ENCODE measurements around the gene RAB25.
"Not testable (repeated sequence)": the region's sequence is repeated elsewhere in the genome, so short reads cannot be mapped to it uniquely, and the experiment has no call there.

RAB25 gene

DNA sequence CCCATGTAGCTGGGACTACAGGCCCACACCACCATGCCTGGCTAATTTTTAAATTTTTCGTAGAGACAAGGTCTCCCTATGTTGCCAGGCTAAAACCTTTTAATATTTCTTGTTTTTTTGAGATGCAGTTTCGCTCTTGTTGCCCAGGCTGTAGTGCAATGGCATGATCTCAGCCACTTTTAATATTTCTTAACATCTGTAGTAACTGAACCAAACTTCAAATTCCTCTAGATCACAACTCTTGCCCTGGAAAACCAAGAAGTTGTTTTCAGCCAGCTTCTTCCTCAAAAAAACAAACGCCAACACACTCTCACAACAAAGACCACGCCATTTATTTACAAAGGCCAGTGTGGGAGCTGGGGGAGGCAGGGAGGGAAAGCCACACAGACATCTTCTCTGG, 26.0 kb upstream of the RAB25 start:
- not testable (repeated sequence) for H3K4me1 ChIP-seq (ENCODE audit: insufficient read depth, low read length); H3K4me3 ChIP-seq (ENCODE audit: low read depth in 1 of 2, low read length in 2 of 2); H3K36me3 ChIP-seq (ENCODE audit: insufficient read depth, low read length); H3K27me3 ChIP-seq (ENCODE audit: control insufficient read depth in 1 of 2, insufficient read depth in 2 of 2, low read length in 2 of 2); H3K9ac ChIP-seq (ENCODE audit: low read length); H3K9me3 ChIP-seq (ENCODE audit: low read length); H3K27ac ChIP-seq (ENCODE audit: low read depth, low read length)

DNA sequence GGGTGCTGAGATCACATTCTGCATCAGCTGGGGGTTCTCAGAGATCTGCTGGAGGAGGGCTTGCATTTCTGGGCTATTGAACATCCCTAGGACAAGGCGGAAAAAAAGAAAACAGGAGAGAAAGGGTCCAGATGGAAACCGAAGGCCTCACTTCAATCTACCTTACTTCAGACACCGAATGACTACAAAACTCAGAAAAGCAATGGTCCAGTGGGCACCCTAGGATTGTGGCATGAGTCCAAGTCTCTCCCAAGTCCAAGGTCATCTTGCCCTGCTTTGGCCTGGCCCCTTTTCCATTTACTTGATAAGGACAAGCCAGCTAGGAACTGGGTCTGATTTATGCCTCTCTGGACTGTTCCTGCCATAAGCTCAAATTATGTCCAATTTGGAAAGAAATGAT, 18.1 kb upstream of the RAB25 start:
- Histone ChIP-seq H3K27ac (ENCODE audit: low read depth, low read length) (no peak overlapping the region), H3K36me3 (ENCODE audit: insufficient read depth, low read length) (peaks cover 49% of the 10 kb centered on the region), H3K4me1 (ENCODE audit: insufficient read depth, low read length) (no peaks in the 10 kb centered on the region), H3K4me3 (ENCODE audit: low read depth in 1 of 2, low read length in 2 of 2) (no peak overlapping the region), H3K9ac (ENCODE audit: low read length) (no peak overlapping the region), H3K27me3 (ENCODE audit: control insufficient read depth in 1 of 2, insufficient read depth in 2 of 2, low read length in 2 of 2) (no peaks in the 10 kb centered on the region), H3K9me3 (ENCODE audit: low read length) (no peaks in the 10 kb centered on the region)

DNA sequence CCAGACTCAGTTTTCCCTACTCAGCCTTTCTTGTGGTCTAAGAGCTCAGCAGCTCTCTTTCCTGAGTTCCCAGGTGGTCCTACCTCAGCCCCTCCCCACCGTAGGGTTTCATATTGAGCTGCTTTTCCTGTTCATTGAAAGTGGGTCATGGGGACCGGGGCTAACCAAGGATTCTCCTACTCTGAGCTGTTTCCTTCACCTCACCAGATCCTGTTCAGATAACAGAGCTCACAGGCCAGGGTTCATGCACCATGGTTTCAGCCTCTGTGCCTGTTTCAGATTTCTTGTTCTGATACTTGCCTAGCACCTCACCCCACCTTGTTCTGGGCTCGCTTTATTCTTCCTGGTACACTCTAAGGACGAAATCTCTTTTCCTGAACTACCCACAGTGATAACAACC, 15.9 kb upstream of the RAB25 start:
- H3K9ac ChIP-seq (ENCODE audit: low read length) = no peak overlapping the region
- H3K9me3 ChIP-seq (ENCODE audit: low read length) = no peaks in the 10 kb centered on the region
- H3K36me3 ChIP-seq (ENCODE audit: insufficient read depth, low read length) = peaks cover 65% of the 10 kb centered on the region
- H3K27me3 ChIP-seq (ENCODE audit: control insufficient read depth in 1 of 2, insufficient read depth in 2 of 2, low read length in 2 of 2) = no peaks in the 10 kb centered on the region
- no peak overlapping the region for H3K27ac ChIP-seq (ENCODE audit: low read depth, low read length)
- H3K4me3 ChIP-seq (ENCODE audit: low read depth in 1 of 2, low read length in 2 of 2) = no peak overlapping the region
- H3K4me1 ChIP-seq (ENCODE audit: insufficient read depth, low read length) = no peaks in the 10 kb centered on the region

GRCh38 chr1:156048663-156049258, 12.2 kb upstream of the RAB25 start:
- no peak overlapping the region for H3K9ac ChIP-seq (ENCODE audit: low read length)
- H3K4me3 ChIP-seq (ENCODE audit: low read depth in 1 of 2, low read length in 2 of 2) = no peak overlapping the region
- H3K27me3 ChIP-seq (ENCODE audit: control insufficient read depth in 1 of 2, insufficient read depth in 2 of 2, low read length in 2 of 2) = no peaks in the 10 kb centered on the region
- H3K36me3 ChIP-seq (ENCODE audit: insufficient read depth, low read length) = peaks cover 38% of the 10 kb centered on the region
- no peaks in the 10 kb centered on the region for H3K9me3 ChIP-seq (ENCODE audit: low read length)
- peaks cover 6% of the 10 kb centered on the region for H3K4me1 ChIP-seq (ENCODE audit: insufficient read depth, low read length)
- no peak overlapping the region for H3K27ac ChIP-seq (ENCODE audit: low read depth, low read length)

DNA sequence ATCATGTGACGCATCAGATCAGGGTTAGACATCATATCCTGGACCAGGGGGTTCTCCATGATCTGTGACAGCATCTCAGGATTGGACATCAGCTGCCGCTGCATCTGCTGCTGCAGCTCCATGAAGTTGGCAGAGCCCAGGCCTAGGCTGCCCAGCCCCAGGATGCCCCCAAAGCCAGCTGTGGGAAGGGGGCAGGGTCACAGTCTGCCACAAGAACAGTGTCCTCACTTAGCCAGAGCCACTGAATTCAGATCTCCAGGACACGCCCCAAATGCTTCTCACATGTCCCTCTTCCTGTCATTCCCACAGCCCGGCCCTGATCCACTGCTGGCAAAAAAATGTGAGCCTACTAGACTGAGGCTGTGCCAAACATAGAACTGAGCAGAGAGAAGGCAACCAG, 10.6 kb upstream of the RAB25 start:
- Histone ChIP-seq H3K9ac (ENCODE audit: low read length) (no peak overlapping the region), H3K4me3 (ENCODE audit: low read depth in 1 of 2, low read length in 2 of 2) (no peak overlapping the region), H3K36me3 (ENCODE audit: insufficient read depth, low read length) (peaks cover 28% of the 10 kb centered on the region), H3K4me1 (ENCODE audit: insufficient read depth, low read length) (peaks cover 8% of the 10 kb centered on the region), H3K27ac (ENCODE audit: low read depth, low read length) (no peak overlapping the region), H3K27me3 (ENCODE audit: control insufficient read depth in 1 of 2, insufficient read depth in 2 of 2, low read length in 2 of 2) (no peaks in the 10 kb centered on the region), H3K9me3 (ENCODE audit: low read length) (no peaks in the 10 kb centered on the region)

DNA sequence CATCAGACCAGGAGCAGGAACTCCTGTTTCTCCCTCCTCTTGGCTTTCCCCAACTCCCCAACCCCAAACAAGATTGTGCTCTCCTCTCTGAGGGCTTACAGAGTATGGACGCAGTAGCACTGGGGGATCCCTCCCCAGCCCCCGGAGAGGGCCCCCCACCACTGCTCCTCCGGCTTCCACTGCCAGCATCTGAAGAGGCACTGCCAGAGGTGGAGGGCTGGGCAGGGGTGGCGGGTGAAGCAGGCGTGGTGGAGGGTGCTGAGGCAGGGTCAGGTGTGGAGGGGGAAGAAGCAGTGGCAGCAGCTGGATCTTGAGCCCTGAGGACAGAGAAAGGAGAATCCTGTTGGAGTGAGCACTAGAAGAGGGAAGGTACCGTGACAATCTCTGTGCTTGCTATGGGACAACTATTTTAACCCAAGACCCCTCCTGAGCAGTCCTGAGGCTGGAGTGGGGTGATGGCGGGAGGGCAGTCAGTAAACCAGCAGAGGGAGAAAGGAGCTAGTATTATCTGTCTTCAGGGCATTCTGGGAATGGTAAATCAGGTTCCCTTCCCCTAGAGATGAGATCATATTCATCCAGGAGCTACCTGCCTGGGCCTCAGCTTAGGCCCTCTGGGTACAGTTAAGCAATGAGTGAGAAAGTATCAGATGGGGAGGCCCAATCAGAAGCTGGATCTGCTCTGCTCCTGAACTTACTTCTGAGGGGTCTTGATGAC, 9.8 kb upstream of the RAB25 start:
- peaks cover 15% of the 10 kb centered on the region for H3K4me1 ChIP-seq (ENCODE audit: insufficient read depth, low read length)
- H3K27me3 ChIP-seq (ENCODE audit: control insufficient read depth in 1 of 2, insufficient read depth in 2 of 2, low read length in 2 of 2) = no peaks in the 10 kb centered on the region
- no peak overlapping the region for H3K4me3 ChIP-seq (ENCODE audit: low read depth in 1 of 2, low read length in 2 of 2)
- H3K9me3 ChIP-seq (ENCODE audit: low read length) = no peaks in the 10 kb centered on the region
- no peak overlapping the region for H3K27ac ChIP-seq (ENCODE audit: low read depth, low read length)
- H3K9ac ChIP-seq (ENCODE audit: low read length) = no peak overlapping the region
- peaks cover 27% of the 10 kb centered on the region for H3K36me3 ChIP-seq (ENCODE audit: insufficient read depth, low read length)

GRCh38 chr1:156052862-156053767, 7.8 kb upstream of the RAB25 start:
- Histone ChIP-seq H3K4me1 (ENCODE audit: insufficient read depth, low read length) (peaks cover 15% of the 10 kb centered on the region), H3K9ac (ENCODE audit: low read length) (peak overlapping the region; percentile 39), H3K27ac (ENCODE audit: low read depth, low read length) (peak overlapping the region; percentile 49), H3K27me3 (ENCODE audit: control insufficient read depth in 1 of 2, insufficient read depth in 2 of 2, low read length in 2 of 2) (no peaks in the 10 kb centered on the region), H3K9me3 (ENCODE audit: low read length) (no peaks in the 10 kb centered on the region), H3K4me3 (ENCODE audit: low read depth in 1 of 2, low read length in 2 of 2) (peak overlapping the region; percentile 73), H3K36me3 (ENCODE audit: insufficient read depth, low read length) (peaks cover 28% of the 10 kb centered on the region)

DNA sequence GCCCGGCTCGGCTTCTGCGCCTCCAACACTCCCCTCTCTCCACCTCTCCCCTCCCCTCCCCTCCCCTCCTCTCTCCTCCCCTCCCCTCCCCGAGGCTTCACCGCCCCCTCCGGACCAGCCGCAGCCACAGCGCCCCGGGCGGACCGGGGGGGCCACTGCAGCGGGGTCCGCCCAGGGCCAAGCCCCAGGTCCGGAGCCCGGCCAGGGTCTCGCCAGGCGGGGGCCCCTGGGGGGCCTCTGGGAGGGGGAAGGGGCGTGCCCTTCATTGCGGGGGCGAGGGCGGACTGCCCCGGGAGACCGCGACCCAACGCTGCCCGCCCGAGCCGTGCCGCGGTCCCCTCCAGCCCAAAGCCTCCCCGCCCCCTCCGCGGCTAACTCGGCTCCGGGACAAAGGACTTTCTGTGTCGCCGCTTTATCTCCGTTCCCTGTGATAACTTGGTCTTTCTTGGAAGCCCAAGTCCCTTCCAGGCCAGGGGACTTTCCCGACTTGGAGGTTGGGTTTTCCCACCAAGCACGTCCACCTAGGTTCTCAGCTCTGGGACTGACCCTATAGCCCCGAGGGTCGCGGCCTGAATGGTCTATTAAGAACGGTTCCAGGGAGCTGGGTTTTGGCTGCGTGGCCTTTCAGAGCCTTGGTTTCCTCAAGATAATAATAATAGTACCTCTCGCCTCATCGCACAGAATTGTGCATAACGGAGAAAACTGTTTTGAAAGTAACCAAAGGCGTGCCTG, 7.0 kb upstream of the RAB25 start, which contains the start of gene UBQLN4:
TSS of gene UBQLN4 (minus strand) at position 31 of the 732 bp plus-strand sequence. CDS start 97 bp downstream, outside the sequence.
- H3K4me3 ChIP-seq (ENCODE audit: low read depth in 1 of 2, low read length in 2 of 2) = peak within 1 kb of the TSS; percentile 73 to 91
- no peaks in the 10 kb centered on the region for H3K27me3 ChIP-seq (ENCODE audit: control insufficient read depth in 1 of 2, insufficient read depth in 2 of 2, low read length in 2 of 2)
- H3K9ac ChIP-seq (ENCODE audit: low read length) = peak within 1 kb of the TSS; percentile 84
- H3K4me1 ChIP-seq (ENCODE audit: insufficient read depth, low read length) = peaks cover 15% of the 10 kb centered on the region
- no peaks in the 10 kb centered on the region for H3K9me3 ChIP-seq (ENCODE audit: low read length)
- H3K27ac ChIP-seq (ENCODE audit: low read depth, low read length) = peak within 1 kb of the TSS; percentile 99
- H3K36me3 ChIP-seq (ENCODE audit: insufficient read depth, low read length) = peaks cover 24% of the 10 kb centered on the region

DNA sequence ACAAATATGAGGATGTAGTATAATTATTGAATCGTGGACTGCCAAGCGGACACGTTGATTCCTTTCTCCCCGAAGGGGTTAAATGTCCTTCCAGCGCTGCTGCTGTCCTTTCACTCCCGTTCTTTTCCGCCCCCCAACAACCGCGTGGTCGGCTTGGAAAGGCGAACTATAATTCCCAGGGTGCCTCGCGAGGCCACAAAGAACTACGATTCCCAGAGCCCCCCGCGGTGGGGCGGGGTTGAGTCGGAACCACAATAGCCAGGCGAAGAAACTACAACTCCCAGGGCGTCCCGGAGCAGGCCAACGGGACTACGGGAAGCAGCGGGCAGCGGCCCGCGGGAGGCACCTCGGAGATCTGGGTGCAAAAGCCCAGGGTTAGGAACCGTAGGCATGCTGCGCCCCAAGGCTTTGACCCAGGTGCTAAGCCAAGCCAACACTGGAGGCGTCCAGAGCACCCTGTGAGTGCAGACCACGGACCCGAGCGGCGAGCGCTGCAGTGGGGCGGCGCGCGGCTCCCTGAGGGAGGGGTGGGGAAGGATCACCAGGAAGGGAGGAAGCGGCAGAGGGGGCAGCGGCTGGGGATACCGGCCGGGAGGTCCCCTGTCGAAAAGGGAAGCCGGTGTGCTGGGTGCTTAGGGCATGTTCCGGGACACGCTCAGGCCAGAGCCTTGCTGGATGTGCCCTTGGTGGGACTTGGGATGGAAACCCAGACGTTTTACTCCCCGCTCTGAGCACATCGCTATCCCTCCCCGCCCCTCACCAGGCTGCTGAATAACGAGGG, 6.3 kb upstream of the RAB25 start, which contains the start of gene LAMTOR2:
TSS of gene LAMTOR2 (plus strand) at position 283 of the 781 bp plus-strand sequence. CDS start at position 391, 108 bp downstream.
- H3K4me1 ChIP-seq (ENCODE audit: insufficient read depth, low read length) = peaks cover 15% of the 10 kb centered on the region
- peak within 1 kb of the TSS; percentile 99 for H3K27ac ChIP-seq (ENCODE audit: low read depth, low read length)
- no peaks in the 10 kb centered on the region for H3K27me3 ChIP-seq (ENCODE audit: control insufficient read depth in 1 of 2, insufficient read depth in 2 of 2, low read length in 2 of 2)
- H3K9me3 ChIP-seq (ENCODE audit: low read length) = no peaks in the 10 kb centered on the region
- peak within 1 kb of the TSS; percentile 84 for H3K9ac ChIP-seq (ENCODE audit: low read length)
- peak within 1 kb of the TSS; percentile 63 to 91 for H3K4me3 ChIP-seq (ENCODE audit: low read depth in 1 of 2, low read length in 2 of 2)
- peaks cover 17% of the 10 kb centered on the region for H3K36me3 ChIP-seq (ENCODE audit: insufficient read depth, low read length)

GRCh38 chr1:156055281-156056048, 5.5 kb upstream of the RAB25 start:
- no peaks in the 10 kb centered on the region for H3K9me3 ChIP-seq (ENCODE audit: low read length)
- H3K4me3 ChIP-seq (ENCODE audit: low read depth in 1 of 2, low read length in 2 of 2) = peak overlapping the region; percentile 63 to 91
- H3K27ac ChIP-seq (ENCODE audit: low read depth, low read length) = peak overlapping the region; percentile 99
- H3K4me1 ChIP-seq (ENCODE audit: insufficient read depth, low read length) = peaks cover 15% of the 10 kb centered on the region
- peaks cover 10% of the 10 kb centered on the region for H3K36me3 ChIP-seq (ENCODE audit: insufficient read depth, low read length)
- H3K27me3 ChIP-seq (ENCODE audit: control insufficient read depth in 1 of 2, insufficient read depth in 2 of 2, low read length in 2 of 2) = no peaks in the 10 kb centered on the region
- peak overlapping the region; percentile 72 for H3K9ac ChIP-seq (ENCODE audit: low read length)
